Measurements from ENCODE around the gene PBX1.

Gene PBX1

DNA sequence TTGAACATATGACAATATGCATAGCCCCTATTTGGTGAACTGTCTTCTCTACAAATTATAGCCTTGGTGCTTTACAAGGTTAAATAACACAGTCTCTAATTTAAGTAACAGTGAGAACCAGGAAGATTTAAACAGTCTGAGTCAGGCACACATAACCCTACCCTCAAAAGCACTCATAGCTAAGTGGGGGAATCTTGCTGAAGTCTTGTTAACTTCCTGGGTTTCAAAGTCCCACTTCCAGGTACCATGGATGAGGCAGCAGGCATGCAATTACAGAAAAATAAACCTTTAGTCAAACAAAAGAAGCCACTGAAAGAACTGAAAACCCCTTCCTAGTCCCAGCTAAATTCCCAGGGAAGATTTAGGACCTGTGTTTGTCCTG is 147.6 kb downstream of the PBX1 start:
- no peak overlapping the region for H3K4me3 ChIP-seq (ENCODE audit: low read depth, low read length)
- TF ChIP-seq, protein P1, sequence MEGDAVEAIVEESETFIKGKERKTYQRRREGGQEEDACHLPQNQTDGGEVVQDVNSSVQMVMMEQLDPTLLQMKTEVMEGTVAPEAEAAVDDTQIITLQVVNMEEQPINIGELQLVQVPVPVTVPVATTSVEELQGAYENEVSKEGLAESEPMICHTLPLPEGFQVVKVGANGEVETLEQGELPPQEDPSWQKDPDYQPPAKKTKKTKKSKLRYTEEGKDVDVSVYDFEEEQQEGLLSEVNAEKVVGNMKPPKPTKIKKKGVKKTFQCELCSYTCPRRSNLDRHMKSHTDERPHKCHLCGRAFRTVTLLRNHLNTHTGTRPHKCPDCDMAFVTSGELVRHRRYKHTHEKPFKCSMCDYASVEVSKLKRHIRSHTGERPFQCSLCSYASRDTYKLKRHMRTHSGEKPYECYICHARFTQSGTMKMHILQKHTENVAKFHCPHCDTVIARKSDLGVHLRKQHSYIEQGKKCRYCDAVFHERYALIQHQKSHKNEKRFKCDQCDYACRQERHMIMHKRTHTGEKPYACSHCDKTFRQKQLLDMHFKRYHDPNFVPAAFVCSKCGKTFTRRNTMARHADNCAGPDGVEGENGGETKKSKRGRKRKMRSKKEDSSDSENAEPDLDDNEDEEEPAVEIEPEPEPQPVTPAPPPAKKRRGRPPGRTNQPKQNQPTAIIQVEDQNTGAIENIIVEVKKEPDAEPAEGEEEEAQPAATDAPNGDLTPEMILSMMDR (IDR thresholded peaks at IDR 0.05; ENCODE audit: low read depth, low read length, missing control alignments) = no peak
- in situ Hi-C loops (cut with HindIII; ENCODE audit: low sequenced_read_pairs) = no loop called here
- DNase-seq (ENCODE audit: low read depth) = no peak

DNA sequence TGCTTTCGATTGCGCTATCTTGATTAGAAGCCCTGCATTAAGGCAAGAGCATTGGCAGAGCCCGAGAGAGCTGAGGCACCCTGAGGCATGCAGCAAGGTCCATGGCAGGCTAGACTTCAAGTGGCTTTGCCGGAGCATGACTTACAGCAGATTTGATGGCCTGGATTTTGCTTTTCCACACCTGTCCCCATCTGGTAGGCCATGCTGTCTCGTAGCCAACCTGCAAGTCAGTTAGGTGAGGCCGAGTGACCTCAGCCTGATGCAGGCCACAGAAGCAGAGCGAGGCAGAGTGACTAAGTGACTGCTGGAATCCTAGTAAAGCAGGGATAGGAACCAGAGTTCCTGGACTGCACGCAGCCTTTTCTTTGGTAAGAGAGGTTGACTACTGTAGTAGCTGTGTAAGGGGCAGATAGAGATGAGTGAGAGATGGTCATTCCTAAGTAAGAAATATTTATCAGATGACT is 148.9 kb downstream of the PBX1 start:
- in situ Hi-C loops (cut with HindIII; ENCODE audit: low sequenced_read_pairs) = no loop called here
- TF ChIP-seq, protein P1 (IDR thresholded peaks at IDR 0.05; ENCODE audit: low read depth, low read length, missing control alignments) = no peak
- H3K4me3 ChIP-seq (ENCODE audit: low read depth, low read length) = no peak overlapping the region
- DNase-seq (ENCODE audit: low read depth) = no peak

DNA sequence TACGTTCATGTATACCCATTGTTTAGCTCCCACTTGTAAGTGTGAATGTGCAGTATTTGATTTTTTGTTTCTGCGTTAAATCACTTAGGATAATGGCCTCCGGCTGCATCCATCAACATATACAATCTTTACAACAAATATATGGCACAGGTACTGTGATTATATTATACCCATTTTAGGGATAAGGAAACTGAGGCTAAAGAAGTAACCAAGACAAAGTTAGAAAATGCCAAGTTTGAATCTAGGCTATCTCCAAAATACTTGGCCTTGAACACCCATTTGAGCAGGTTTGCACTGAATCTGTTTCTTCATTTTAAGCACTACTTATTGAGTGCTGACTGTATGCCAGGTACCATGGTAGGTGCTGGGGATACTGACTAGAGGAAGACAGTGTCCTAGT is 149.6 kb downstream of the PBX1 start:
- TF ChIP-seq, protein P1 (IDR thresholded peaks at IDR 0.05; ENCODE audit: low read depth, low read length, missing control alignments) = no peak
- H3K4me3 ChIP-seq (ENCODE audit: low read depth, low read length) = no peak overlapping the region
- in situ Hi-C loops (cut with HindIII; ENCODE audit: low sequenced_read_pairs) = no loop called here
- no peak for DNase-seq (ENCODE audit: low read depth)

DNA sequence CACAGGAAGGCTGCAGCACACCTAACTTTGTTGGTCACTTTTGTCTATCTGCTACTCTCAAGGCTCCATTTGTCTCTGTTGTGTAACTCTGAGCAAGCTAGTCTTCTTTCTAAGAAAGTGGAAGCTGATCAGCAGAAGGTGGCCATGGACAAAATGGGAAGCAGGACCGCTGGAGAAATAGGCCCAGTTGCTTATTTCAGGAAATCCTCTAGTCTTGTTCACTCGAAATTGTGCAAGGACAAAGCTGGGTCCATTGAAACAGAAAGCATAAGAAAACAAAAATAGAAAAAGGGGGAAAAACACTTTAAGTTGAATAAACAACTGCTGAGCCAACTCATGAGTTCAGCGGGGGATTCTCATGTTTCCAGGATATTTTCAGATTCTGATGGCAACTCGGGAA is 150.1 kb downstream of the PBX1 start:
- no peak overlapping the region for H3K4me3 ChIP-seq (ENCODE audit: low read depth, low read length)
- in situ Hi-C loops (cut with HindIII; ENCODE audit: low sequenced_read_pairs) = no loop called here
- TF ChIP-seq, protein P1 (IDR thresholded peaks at IDR 0.05; ENCODE audit: low read depth, low read length, missing control alignments) = no peak
- DNase-seq (ENCODE audit: low read depth) = no peak

DNA sequence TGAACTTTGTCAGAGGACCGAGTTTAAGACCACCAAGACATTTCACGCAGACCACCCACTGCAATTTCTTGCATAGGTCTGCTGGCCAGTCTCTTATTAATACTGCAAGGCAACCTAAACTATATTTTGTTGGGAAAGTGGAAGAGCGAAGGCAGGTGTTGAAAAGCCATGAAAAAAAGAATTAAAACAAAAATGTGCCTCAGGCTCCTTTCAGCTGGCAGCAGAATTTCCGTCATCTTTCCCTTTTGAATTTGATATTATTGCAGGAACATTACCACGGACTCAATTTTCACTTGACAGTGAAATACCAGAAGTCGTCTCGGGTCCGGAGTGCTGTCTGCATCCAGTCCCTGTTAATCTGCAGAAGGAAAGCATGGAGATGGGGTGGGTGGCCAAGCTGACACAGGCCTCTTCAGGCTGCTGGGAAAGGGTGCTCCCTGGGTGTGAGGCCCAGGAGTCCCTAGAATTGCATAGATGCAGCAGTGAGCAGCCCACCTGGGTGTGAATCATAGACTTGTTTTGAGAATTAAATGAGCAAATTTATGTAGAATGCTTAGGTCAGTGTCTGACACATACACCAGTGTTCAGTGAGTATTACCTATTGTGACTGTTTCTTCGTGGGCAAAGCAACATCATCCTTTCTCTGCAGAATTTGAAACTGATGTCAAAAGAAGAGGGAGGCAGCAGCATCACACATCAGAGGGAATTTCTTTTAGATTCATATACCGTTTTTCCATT is 150.7 kb downstream of the PBX1 start:
- in situ Hi-C loops (cut with HindIII; ENCODE audit: low sequenced_read_pairs) = no loop called here
- no peak overlapping the region for H3K4me3 ChIP-seq (ENCODE audit: low read depth, low read length)
- TF ChIP-seq, protein P1 (IDR thresholded peaks at IDR 0.05; ENCODE audit: low read depth, low read length, missing control alignments) = no peak
- no peak for DNase-seq (ENCODE audit: low read depth)

DNA sequence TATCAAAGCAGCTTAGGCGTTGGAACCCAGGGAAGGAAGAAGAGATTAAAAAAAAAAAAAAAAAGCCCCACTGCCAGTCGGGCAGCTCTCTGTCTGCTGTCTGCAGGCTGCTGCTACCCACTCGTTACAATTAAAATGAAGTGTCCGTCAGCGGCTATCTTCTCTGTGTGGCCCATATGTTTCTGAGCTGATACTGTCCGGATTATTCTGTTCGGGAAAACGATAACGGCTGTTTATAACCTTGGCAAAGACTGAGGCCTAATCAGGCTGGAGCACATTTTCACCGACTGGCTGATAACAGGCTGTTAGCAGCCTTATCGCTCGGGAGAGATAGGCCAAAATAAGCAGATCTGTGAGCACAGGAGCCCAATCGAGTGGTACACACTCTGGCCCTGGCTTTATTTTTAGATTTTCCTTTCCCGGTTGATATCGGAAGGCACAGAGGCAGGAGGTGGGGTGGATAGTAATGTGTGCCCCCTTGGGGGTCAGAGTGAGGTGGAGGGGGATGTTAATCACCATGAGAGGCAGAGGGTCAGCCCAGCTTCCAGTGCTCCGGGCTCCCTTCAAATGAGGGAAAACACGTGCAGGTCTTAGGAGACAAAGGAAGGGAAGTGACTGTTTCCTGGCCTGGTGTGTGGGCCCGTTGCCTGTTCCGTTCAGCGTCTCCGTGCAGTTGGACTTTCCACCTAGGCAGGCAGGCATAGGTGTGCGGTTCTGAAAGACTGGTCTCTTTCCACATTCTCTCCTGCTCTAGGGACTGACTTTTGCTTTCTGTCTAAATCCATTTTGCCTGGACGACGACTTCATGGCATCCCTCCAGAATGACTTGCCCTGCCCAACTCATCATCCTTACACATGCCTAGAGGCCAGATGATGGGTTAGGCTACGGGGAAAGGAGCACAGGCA is 153.4 kb downstream of the PBX1 start:
- no peak for DNase-seq (ENCODE audit: low read depth)
- TF ChIP-seq, protein P1 (IDR thresholded peaks at IDR 0.05; ENCODE audit: low read depth, low read length, missing control alignments) = no peak
- in situ Hi-C loops (cut with HindIII; ENCODE audit: low sequenced_read_pairs) = no loop called here
- no peak overlapping the region for H3K4me3 ChIP-seq (ENCODE audit: low read depth, low read length)
